ENCODE results near the gene ZNF888. TPM values are rescaled to one million over a fixed set of nuclear protein-coding genes. Genes with fewer than 3 reads are reported as not detected.
"Not testable (repeated sequence)": the region's sequence is repeated elsewhere in the genome, so short reads cannot be mapped to it uniquely, and the experiment has no call there.

The ZNF888 gene
- total RNA-seq, 1 experiment from 2014 or later, result 10.5 TPM

DNA sequence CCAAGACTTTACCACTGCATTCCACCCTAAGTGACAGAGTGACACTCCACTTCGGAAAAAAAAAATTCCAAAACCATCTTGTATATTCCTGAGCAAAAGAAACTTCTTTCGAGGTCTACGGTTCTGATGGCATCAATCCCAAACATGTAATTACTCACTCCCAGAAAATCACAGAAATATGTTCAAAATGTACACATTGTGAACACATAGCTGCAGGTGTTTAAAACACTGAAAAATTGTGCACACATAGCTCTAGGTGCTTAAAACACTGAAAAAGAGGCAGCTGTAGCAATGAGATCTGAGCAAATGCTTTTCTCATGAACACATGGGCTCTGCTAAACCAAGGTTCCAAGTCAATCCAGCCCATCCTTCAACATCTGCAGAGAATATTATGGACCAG is 51.8 kb downstream of the ZNF888 start:
- H3K4me2 ChIP-seq (ENCODE audit: low read depth, low read length, poor library complexity, severe bottlenecking), result no peak overlapping the region
- H3K27ac ChIP-seq (ENCODE audit: low read length), result no peak overlapping the region
- no peak for DNase-seq
- no peaks in the 10 kb centered on the region for H3K27me3 ChIP-seq (ENCODE audit: low read length)
- no peaks in the 10 kb centered on the region for H3K79me2 ChIP-seq (ENCODE audit: low read length)
- no peak overlapping the region for H3K4me3 ChIP-seq (ENCODE audit: low read length)
- no peak overlapping the region for H2AFZ ChIP-seq (ENCODE audit: low read length)
- H4K20me1 ChIP-seq (ENCODE audit: insufficient read depth, low read depth, low read length), result no peaks in the 10 kb centered on the region
- H3K36me3 ChIP-seq (ENCODE audit: insufficient read depth, low read length), result no peaks in the 10 kb centered on the region
- no peaks in the 10 kb centered on the region for H3K9me3 ChIP-seq (ENCODE audit: low read length)
- H3K4me1 ChIP-seq (ENCODE audit: low read length), result no peaks in the 10 kb centered on the region
- H3K9ac ChIP-seq (ENCODE audit: low read length), result no peak overlapping the region
- no peaks in the 10 kb centered on the region for H3K9me2 ChIP-seq (replicated peaks; ENCODE audit: insufficient read depth, low read length)

DNA sequence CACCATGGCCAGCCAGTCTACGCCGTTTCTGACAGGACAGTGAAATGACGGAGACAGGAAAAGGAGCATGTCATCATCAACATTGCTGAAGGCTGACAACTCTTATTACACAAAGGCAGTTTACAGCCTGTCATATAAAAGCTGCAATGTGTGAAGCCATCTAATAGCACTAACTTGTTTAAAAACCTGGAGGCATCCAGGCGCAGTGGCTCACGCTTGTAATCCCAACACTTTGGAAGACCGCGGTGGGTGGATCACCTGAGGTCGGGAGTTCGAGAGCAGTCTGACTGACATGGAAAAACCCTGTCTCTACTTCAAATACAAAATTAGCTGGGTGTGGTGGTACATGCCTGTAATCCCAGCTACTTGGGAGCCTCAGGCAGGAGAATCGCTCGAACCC is 55.2 kb downstream of the ZNF888 start:
- not testable (repeated sequence) for H3K4me2 ChIP-seq (ENCODE audit: low read depth, low read length, poor library complexity, severe bottlenecking); DNase-seq

GRCh38 chr19:52857378-52858191 is 65.6 kb downstream of the ZNF888 start, which contains the start of gene ZNF468:
Gene ZNF468, minus strand, starts transcription at chr19:52857619. Its CDS starts 3,347 bp downstream, at chr19:52854272.
- peak within 1 kb of the TSS; percentile 82 for H3K4me2 ChIP-seq (ENCODE audit: low read depth, low read length, poor library complexity, severe bottlenecking)
- peak within 1 kb of the TSS; percentile 100 for H2AFZ ChIP-seq (ENCODE audit: low read length)
- peak; percentile 88 for DNase-seq
- H3K79me2 ChIP-seq (ENCODE audit: low read length), result peaks cover 34% of the 10 kb centered on the region
- H3K27ac ChIP-seq (ENCODE audit: low read length), result peak within 1 kb of the TSS; percentile 27; the same call in 1 of the 2 replicates
- H3K36me3 ChIP-seq (ENCODE audit: insufficient read depth, low read length), result peaks cover 30% of the 10 kb centered on the region
- not testable (repeated sequence) for H3K9me2 ChIP-seq (replicated peaks; ENCODE audit: insufficient read depth, low read length); H4K20me1 ChIP-seq (ENCODE audit: insufficient read depth, low read depth, low read length); H3K27me3 ChIP-seq (ENCODE audit: low read length); H3K4me1 ChIP-seq (ENCODE audit: low read length); H3K9me3 ChIP-seq (ENCODE audit: low read length)
- H3K4me3 ChIP-seq (ENCODE audit: low read length), result peak within 1 kb of the TSS; percentile 90
- peak within 1 kb of the TSS; percentile 88 for H3K9ac ChIP-seq (ENCODE audit: low read length)

More for the DNA sequence above, 55.2 kb downstream of the ZNF888 start:
- H3K9ac ChIP-seq (ENCODE audit: low read length); H3K27ac ChIP-seq (ENCODE audit: low read length); H3K36me3 ChIP-seq (ENCODE audit: insufficient read depth, low read length); H3K9me2 ChIP-seq (replicated peaks; ENCODE audit: insufficient read depth, low read length); H3K4me1 ChIP-seq (ENCODE audit: low read length); H3K9me3 ChIP-seq (ENCODE audit: low read length); H4K20me1 ChIP-seq (ENCODE audit: insufficient read depth, low read depth, low read length); H3K79me2 ChIP-seq (ENCODE audit: low read length); H2AFZ ChIP-seq (ENCODE audit: low read length); H3K27me3 ChIP-seq (ENCODE audit: low read length); H3K4me3 ChIP-seq (ENCODE audit: low read length): not testable (repeated sequence)

- not testable (repeated sequence) for H3K9me2 ChIP-seq (replicated peaks; ENCODE audit: insufficient read depth, low read length); H3K4me1 ChIP-seq (ENCODE audit: low read length); H3K27me3 ChIP-seq (ENCODE audit: low read length); H4K20me1 ChIP-seq (ENCODE audit: insufficient read depth, low read depth, low read length); H3K9me3 ChIP-seq (ENCODE audit: low read length)
- peak; percentile 54 for DNase-seq
- Histone ChIP-seq H3K9ac (ENCODE audit: low read length) (peak overlapping the region; percentile 88), H3K4me3 (ENCODE audit: low read length) (peak overlapping the region; percentile 90), H2AFZ (ENCODE audit: low read length) (peak overlapping the region; percentile 60; the same call in 1 of the 2 replicates), H3K79me2 (ENCODE audit: low read length) (peaks cover 34% of the 10 kb centered on the region), H3K36me3 (ENCODE audit: insufficient read depth, low read length) (peaks cover 37% of the 10 kb centered on the region), H3K4me2 (ENCODE audit: low read depth, low read length, poor library complexity, severe bottlenecking) (peak overlapping the region; percentile 82), H3K27ac (ENCODE audit: low read length) (peak overlapping the region; percentile 27; the same call in 1 of the 2 replicates)
These were observed 66.5 kb downstream of the ZNF888 start for GRCh38 chr19:52856540-52857377.

Small RNAs within 50 kb of the gene (small RNA-seq; reads per million reads assigned to genes)
- 2.2 reads per million, percentile 55 among the genes with 10 or more reads in this experiment for gene ZNF320

Other genes starting within 250 kb of the ZNF888 start
- 17.2 and 25.9 TPM in 2 replicates for gene ZNF611, start 188.4 kb downstream of the ZNF888 start, total RNA-seq (2014; rRNA removed; shearing (Covaris generic); ENCODE audit: low replicate concordance)
- gene ZNF600, start 136.6 kb downstream of the ZNF888 start, total RNA-seq (2014; rRNA removed; shearing (Covaris generic); ENCODE audit: low replicate concordance), result 23.5 and 35.3 TPM in 2 replicates
- gene ZNF28, start 101.8 kb downstream of the ZNF888 start, total RNA-seq (2014; rRNA removed; shearing (Covaris generic); ENCODE audit: low replicate concordance), result 36.2 and 66.7 TPM in 2 replicates
- 38.3 and 55.2 TPM in 2 replicates for gene ZNF468, start 65.8 kb downstream of the ZNF888 start, total RNA-seq (2014; rRNA removed; shearing (Covaris generic); ENCODE audit: low replicate concordance)
- 18.9 and 23.7 TPM in 2 replicates for gene ZNF320, start 25.8 kb downstream of the ZNF888 start, total RNA-seq (2014; rRNA removed; shearing (Covaris generic); ENCODE audit: low replicate concordance)
- gene ZNF816, start 39.5 kb upstream of the ZNF888 start, total RNA-seq (2014; rRNA removed; shearing (Covaris generic); ENCODE audit: low replicate concordance), result 15.2 and 20.0 TPM in 2 replicates
- 0.52 and 2.7 TPM in 2 replicates for gene ERVV-1, start 90.5 kb upstream of the ZNF888 start, total RNA-seq (2014; rRNA removed; shearing (Covaris generic); ENCODE audit: low replicate concordance)
- gene ERVV-2, start 121.3 kb upstream of the ZNF888 start, total RNA-seq (2014; rRNA removed; shearing (Covaris generic); ENCODE audit: low replicate concordance), result 0.29 TPM in 1 of 2 replicates, not detected in the other
- 97.3 and 122 TPM in 2 replicates for gene ZNF160, start 180.0 kb upstream of the ZNF888 start, total RNA-seq (2014; rRNA removed; shearing (Covaris generic); ENCODE audit: low replicate concordance)
- 9.1 and 11.1 TPM in 2 replicates for gene ZNF415, start 209.5 kb upstream of the ZNF888 start, total RNA-seq (2014; rRNA removed; shearing (Covaris generic); ENCODE audit: low replicate concordance)
- gene ZNF347, start 235.6 kb upstream of the ZNF888 start, total RNA-seq (2014; rRNA removed; shearing (Covaris generic); ENCODE audit: low replicate concordance), result 11.3 and 17.6 TPM in 2 replicates